HepG2 (cell line): ENCODE results near the gene FAM83C. TPM values are rescaled to one million over a fixed set of nuclear protein-coding genes. Genes with fewer than 3 reads are reported as not detected.

Source experiments
- CBX5 ChIP-seq: sonication (generic); formaldehyde crosslinking; IDR thresholded peaks from 2 replicates; pipeline ENCODE4 v1.4.0; 2020; ENCODE audit warnings: missing genetic modification reagents, borderline replicate concordance
- CCAR2 ChIP-seq: fragments of 200-400 bp; formaldehyde crosslinking; optimal IDR thresholded peaks from 2 replicates; pipeline ENCODE3; 2018; ENCODE audit warnings: low read depth, mild to moderate bottlenecking, low read length, moderate library complexity
- GPN1 ChIP-seq: sonication (generic); formaldehyde crosslinking; IDR thresholded peaks from 2 replicates; pipeline ENCODE4 v1.5.1; 2020; ENCODE audit warnings: missing genetic modification reagents, borderline replicate concordance
- HNRNPLL ChIP-seq: fragments of 200-400 bp; formaldehyde crosslinking; IDR thresholded peaks from 2 replicates; pipeline ENCODE4 v1.6.1; 2017; ENCODE audit warnings: mild to moderate bottlenecking, low read depth, low read length; ENCODE audit not compliant: poor library complexity, severe bottlenecking
- HOXA3 ChIP-seq: sonication (generic); formaldehyde crosslinking; IDR thresholded peaks from 2 replicates; pipeline ENCODE4 v1.5.0; 2020; ENCODE audit warnings: missing genetic modification reagents
- KDM5B ChIP-seq: sonication (generic); formaldehyde crosslinking; IDR thresholded peaks from 2 replicates; pipeline ENCODE4 v1.4.0; 2020; ENCODE audit warnings: missing genetic modification reagents, mild to moderate bottlenecking, borderline replicate concordance
- KMT2A ChIP-seq: sonication (generic); formaldehyde crosslinking; IDR thresholded peaks from 2 replicates; pipeline ENCODE4 v1.4.0; 2020; ENCODE audit warnings: missing genetic modification reagents
- MTF2 ChIP-seq: sonication (generic); formaldehyde crosslinking; IDR thresholded peaks from 2 replicates; pipeline ENCODE4 v1.5.0; 2020; ENCODE audit warnings: missing genetic modification reagents, borderline replicate concordance
- PAWR ChIP-seq: sonication (generic); formaldehyde crosslinking; IDR thresholded peaks from 2 replicates; pipeline ENCODE4 v1.4.0; 2020; ENCODE audit warnings: missing genetic modification reagents, mild to moderate bottlenecking, borderline replicate concordance
- REL ChIP-seq: sonication (generic); formaldehyde crosslinking; conservative IDR thresholded peaks from 2 replicates; pipeline ENCODE4 v1.8.0; 2022; ENCODE audit warnings: mild to moderate bottlenecking, missing genetic modification reagents, moderate library complexity
- SAP130 ChIP-seq: IDR thresholded peaks from 2 replicates; pipeline ENCODE4 v1.6.1; 2016; ENCODE audit warnings: low read depth
- SMARCE1 ChIP-seq: fragments of 450-650 bp; IDR thresholded peaks from 2 replicates; pipeline ENCODE4 v1.6.1; 2017; ENCODE audit warnings: borderline replicate concordance
- SP4 ChIP-seq: sonication (generic); formaldehyde crosslinking; IDR thresholded peaks from 2 replicates; pipeline ENCODE4 v1.8.1; 2023; ENCODE audit warnings: mild to moderate bottlenecking, missing genetic modification reagents
- ZBTB21 ChIP-seq: sonication (generic); formaldehyde crosslinking; IDR thresholded peaks from 2 replicates; pipeline ENCODE4 v1.4.0; 2020; ENCODE audit warnings: missing genetic modification reagents
- ZNF235 ChIP-seq: sonication (generic); formaldehyde crosslinking; IDR thresholded peaks from 2 replicates; pipeline ENCODE4 v1.8.1; 2023; ENCODE audit warnings: mild to moderate bottlenecking, missing genetic modification reagents, borderline replicate concordance
- ZNF256 ChIP-seq: sonication (generic); formaldehyde crosslinking; conservative IDR thresholded peaks from 2 replicates; pipeline ENCODE4 v1.4.0; 2020; ENCODE audit warnings: missing genetic modification reagents
- ZNF430 ChIP-seq: sonication (generic); formaldehyde crosslinking; IDR thresholded peaks from 2 replicates; pipeline ENCODE4 v1.9.0; 2021; ENCODE audit warnings: mild to moderate bottlenecking, missing genetic modification reagents
- ZNF589 ChIP-seq: sonication (generic); formaldehyde crosslinking; conservative IDR thresholded peaks from 2 replicates; pipeline ENCODE4 v1.8.0; 2022; ENCODE audit warnings: mild to moderate bottlenecking, moderate library complexity, missing genetic modification reagents
- ZNF652 ChIP-seq: IDR thresholded peaks from 2 replicates; pipeline ENCODE4 v1.6.1; 2016; ENCODE audit warnings: low read depth, borderline replicate concordance
- polyA plus RNA-seq, 8 experiments: library from polyadenylated mRNA; depleted of rRNA in 3 of 8; stranded (reverse) in 7 of 8; unstranded in 1 of 8; fragments of >200 nt; fragmentation: Illumina TruSeq in 4 of 8; extraction: Trizol in 4 of 8; gene quantifications; 2 replicates each; pipeline versions ENCODE4 v1.2.1 to v1.2.3, GENCODE V29; 2011 to 2016; ENCODE audit warnings: low read depth in 4 of 8, missing spikeins in 1 of 8, mixed read lengths in 1 of 8; ENCODE audit not compliant: insufficient read depth in 1 of 8
- total RNA-seq, 5 experiments: library from RNA; depleted of rRNA; stranded (reverse); fragments of >200 nt; fragmentation: Illumina TruSeq; extraction: Trizol; gene quantifications; 2 replicates each; pipeline ENCODE4 v1.2.3, GENCODE V29; 2016; ENCODE audit warnings: low read depth in 1 of 5
- TF ChIP-seq, protein P1 (sequence below): sonication (generic); formaldehyde crosslinking; conservative IDR thresholded peaks from 2 replicates; pipeline ENCODE4 v1.8.1; 2023; ENCODE audit warnings: missing genetic modification reagents
- TF ChIP-seq, protein P2 (sequence below): sonication (generic); formaldehyde crosslinking; IDR thresholded peaks from 2 replicates; pipeline ENCODE4 v1.5.0; 2020; ENCODE audit warnings: missing genetic modification reagents
- TF ChIP-seq, protein P3 (sequence below): IDR thresholded peaks from 2 replicates; pipeline ENCODE4 v1.6.1; 2016
- TF ChIP-seq, protein P4 (sequence below): sonication (generic); formaldehyde crosslinking; IDR thresholded peaks from 2 replicates; pipeline ENCODE4 v1.9.0; 2022; ENCODE audit warnings: low read depth, missing genetic modification reagents

FAM83C gene
- total and polyA plus RNA-seq, 2 of the 13 experiments (the other 11 are each of a cell fraction or from before 2014, with no cell fraction given) = 0.04 TPM; not detected in 1

DNA sequence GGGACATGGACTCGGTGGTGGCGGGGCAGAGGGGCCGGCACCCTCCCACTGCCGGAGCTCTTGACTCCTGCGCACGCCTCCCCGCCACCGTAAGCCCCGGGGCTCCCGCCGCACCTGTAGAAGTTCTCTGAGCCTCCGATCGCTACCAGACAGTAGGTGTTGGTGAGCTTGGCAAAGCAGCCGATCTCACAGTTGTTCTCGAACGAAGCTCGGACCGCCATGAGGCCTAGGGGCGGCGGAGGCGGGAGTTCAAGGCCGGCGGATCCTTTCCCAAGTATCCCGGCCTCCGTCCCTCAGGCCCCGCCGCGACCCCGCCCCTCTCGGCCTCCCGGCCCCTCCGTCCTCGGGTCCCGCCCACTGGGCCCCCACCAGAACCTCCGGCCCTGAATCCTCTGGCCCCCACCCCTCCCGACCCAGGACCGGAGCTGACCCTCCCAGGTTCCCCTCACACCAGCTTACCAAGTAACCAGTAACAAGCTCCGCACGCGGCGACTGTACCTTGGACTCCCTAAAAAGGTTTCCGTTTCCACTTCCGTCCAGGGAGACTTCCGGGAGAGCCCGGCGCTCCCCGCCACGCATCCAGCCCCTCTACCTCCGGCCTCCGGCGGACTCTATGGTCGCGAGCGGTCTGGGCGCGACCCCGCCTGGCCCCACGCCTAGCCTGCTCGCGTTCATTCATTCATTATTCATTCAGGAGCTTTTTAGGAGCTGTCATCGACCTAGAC is 7.8 kb downstream of the FAM83C start, which contains the start of gene EIF6 (continued):
- peak; percentile 89 for TF ChIP-seq KMT2A (CRISPR knock-in tag)
- peak; percentile 61 for TF ChIP-seq ZBTB21
- TF ChIP-seq HOXA3 (CRISPR knock-in tag) = peak; percentile 83
- peak; percentile 97 for TF ChIP-seq KDM5B (CRISPR knock-in tag)
- TF ChIP-seq CCAR2 = no peak
- TF ChIP-seq MTF2 (CRISPR knock-in tag) = no peak
- peak; percentile 89; the same call in 1 of the 2 replicates for TF ChIP-seq ZNF430
- no peak; the same call in 1 of the 2 replicates for TF ChIP-seq ZNF256
- TF ChIP-seq, protein P1, sequence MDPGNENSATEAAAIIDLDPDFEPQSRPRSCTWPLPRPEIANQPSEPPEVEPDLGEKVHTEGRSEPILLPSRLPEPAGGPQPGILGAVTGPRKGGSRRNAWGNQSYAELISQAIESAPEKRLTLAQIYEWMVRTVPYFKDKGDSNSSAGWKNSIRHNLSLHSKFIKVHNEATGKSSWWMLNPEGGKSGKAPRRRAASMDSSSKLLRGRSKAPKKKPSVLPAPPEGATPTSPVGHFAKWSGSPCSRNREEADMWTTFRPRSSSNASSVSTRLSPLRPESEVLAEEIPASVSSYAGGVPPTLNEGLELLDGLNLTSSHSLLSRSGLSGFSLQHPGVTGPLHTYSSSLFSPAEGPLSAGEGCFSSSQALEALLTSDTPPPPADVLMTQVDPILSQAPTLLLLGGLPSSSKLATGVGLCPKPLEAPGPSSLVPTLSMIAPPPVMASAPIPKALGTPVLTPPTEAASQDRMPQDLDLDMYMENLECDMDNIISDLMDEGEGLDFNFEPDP = 0 out of 2 replicates have a peak, but pooled peaks have one; percentile 52
- TF ChIP-seq CBX5 (CRISPR knock-in tag) = peak; percentile 47; the same call in 1 of the 2 replicates
- peak; percentile 98 for TF ChIP-seq SAP130
- peak; percentile 55 for TF ChIP-seq ZNF235 (CRISPR knock-in tag)
- TF ChIP-seq GPN1 (CRISPR knock-in tag) = no peak
- TF ChIP-seq, protein P2, sequence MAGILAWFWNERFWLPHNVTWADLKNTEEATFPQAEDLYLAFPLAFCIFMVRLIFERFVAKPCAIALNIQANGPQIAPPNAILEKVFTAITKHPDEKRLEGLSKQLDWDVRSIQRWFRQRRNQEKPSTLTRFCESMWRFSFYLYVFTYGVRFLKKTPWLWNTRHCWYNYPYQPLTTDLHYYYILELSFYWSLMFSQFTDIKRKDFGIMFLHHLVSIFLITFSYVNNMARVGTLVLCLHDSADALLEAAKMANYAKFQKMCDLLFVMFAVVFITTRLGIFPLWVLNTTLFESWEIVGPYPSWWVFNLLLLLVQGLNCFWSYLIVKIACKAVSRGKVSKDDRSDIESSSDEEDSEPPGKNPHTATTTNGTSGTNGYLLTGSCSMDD (CRISPR knock-in tag) = 0 out of 2 replicates have a peak, but pooled peaks have one; percentile 59
- peak; percentile 53; the same call in 1 of the 2 replicates for TF ChIP-seq ZNF652 (CRISPR knock-in tag)
- TF ChIP-seq REL = peak; percentile 91
- TF ChIP-seq, protein P3, sequence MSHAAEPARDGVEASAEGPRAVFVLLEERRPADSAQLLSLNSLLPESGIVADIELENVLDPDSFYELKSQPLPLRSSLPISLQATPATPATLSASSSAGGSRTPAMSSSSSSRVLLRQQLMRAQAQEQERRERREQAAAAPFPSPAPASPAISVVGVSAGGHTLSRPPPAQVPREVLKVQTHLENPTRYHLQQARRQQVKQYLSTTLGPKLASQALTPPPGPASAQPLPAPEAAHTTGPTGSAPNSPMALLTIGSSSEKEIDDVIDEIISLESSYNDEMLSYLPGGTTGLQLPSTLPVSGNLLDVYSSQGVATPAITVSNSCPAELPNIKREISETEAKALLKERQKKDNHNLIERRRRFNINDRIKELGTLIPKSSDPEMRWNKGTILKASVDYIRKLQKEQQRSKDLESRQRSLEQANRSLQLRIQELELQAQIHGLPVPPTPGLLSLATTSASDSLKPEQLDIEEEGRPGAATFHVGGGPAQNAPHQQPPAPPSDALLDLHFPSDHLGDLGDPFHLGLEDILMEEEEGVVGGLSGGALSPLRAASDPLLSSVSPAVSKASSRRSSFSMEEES (CRISPR knock-in tag) = peak; percentile 22; the same call in 1 of the 2 replicates
- TF ChIP-seq ZNF589 (CRISPR knock-in tag) = peak; percentile 91; the same call in 1 of the 2 replicates
- peak; percentile 66 for TF ChIP-seq HNRNPLL
- TF ChIP-seq, protein P4, sequence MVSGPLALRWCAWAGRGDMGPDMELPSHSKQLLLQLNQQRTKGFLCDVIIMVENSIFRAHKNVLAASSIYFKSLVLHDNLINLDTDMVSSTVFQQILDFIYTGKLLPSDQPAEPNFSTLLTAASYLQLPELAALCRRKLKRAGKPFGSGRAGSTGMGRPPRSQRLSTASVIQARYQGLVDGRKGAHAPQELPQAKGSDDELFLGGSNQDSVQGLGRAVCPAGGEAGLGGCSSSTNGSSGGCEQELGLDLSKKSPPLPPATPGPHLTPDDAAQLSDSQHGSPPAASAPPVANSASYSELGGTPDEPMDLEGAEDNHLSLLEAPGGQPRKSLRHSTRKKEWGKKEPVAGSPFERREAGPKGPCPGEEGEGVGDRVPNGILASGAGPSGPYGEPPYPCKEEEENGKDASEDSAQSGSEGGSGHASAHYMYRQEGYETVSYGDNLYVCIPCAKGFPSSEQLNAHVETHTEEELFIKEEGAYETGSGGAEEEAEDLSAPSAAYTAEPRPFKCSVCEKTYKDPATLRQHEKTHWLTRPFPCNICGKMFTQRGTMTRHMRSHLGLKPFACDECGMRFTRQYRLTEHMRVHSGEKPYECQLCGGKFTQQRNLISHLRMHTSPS (CRISPR knock-in tag) = no peak
- TF ChIP-seq PAWR (CRISPR knock-in tag) = 0 out of 2 replicates have a peak, but pooled peaks have one; percentile 80
- TF ChIP-seq SMARCE1 = no peak
- peak; percentile 86 for TF ChIP-seq SP4 (CRISPR knock-in tag)
